Embryonic facial prominence (tissue), 1 donor: ENCODE measurements around the gene DIRAS1.
"Not testable (repeated sequence)": the region's sequence is repeated elsewhere in the genome, so short reads cannot be mapped to it uniquely, and the experiment has no call there.

Experiments used
- DNase-seq: peaks from one replicate; pipeline ENCODE4 v3.0.0-alpha.2; 2016; ENCODE audit errors: extremely low spot score

DIRAS1 gene

DNA sequence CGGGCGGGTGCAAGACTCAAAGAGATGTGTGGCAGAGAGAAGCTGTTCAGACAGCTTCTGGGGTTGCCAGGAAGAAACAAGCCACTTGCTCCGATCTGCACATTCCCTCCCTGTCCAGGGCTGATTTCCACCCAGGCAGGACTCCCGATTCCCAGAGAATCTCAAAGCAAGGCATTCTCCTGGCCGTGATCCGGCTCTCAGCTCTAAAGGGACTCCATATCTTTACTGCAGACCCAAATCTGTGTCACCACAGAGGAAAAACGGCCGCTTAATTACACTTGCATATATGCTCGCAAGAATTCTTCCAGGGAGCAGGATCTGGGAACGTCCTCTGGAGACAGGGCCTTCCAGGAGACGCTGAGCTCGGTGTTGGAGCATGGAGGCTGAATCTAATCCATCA, 44.3 kb downstream of the DIRAS1 start:
- no peak for DNase-seq

DNA sequence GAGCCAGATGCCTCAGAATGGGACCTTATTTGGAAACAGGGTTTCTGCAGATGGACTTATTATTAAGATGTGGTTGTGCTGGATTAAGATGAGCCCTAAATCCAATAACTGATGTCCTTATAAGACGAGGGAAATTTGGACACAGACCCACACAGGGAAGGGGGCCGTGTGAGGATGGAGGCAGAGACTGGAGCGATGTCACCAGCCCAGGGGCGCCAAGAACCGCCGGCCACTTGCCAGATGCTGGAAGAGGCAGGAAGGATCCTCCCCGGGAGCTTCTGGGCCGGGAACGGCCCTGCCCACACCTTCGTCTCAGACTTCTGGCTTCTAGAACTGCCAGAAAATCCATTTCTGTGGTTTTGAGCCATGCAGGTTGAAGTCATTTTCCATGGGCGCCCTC, 45.3 kb downstream of the DIRAS1 start:
- no peak for DNase-seq

DNA sequence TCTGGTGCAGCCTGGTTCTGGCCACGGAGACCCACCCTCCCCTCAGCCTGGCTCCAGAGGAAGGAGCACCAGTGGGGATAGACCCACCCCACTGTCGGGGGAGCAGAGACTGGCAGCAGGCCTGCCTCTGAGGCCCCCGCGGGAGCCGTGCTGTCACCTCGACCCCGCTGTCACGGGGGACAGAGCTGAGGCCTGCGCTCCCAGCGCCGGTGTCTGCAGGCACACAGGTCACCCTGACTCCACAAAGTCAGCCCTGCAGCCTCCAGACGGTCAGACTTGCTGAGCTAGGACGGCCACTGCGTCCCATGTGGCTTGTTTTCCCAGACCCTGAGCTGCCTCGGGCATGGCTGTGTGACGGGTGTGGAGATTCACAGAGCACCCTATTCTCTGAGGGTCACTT, 51.0 kb downstream of the DIRAS1 start:
- no peak for DNase-seq

DNA sequence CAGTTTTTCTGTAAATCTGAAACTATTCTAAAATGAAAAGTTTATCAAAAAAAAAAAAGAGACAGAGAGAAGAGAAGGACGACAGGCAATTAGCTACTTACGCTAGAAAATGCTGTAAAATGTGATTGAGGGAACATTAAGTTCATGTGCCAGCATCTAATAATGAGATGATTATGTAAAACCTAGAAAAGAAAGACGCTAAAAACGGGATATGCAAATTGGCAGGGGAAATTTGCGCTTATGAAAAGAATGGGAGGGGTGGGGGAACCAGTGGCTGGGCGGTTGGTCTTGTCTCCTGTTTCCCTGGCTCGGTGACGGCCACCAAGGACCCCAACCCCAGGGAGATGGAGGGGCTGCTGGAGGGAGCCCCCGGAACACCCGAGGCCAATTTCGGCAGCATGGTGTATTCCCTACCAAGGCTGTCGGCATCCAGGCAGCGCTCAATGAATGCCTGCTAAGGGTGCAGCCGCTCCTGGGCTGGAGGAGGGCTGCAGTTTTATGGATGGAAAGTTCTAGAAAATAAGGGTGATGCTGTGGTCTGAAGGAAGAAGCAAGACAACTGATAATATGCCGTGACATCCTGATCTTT, 52.9 kb downstream of the DIRAS1 start:
- DNase-seq, result no peak

DNA sequence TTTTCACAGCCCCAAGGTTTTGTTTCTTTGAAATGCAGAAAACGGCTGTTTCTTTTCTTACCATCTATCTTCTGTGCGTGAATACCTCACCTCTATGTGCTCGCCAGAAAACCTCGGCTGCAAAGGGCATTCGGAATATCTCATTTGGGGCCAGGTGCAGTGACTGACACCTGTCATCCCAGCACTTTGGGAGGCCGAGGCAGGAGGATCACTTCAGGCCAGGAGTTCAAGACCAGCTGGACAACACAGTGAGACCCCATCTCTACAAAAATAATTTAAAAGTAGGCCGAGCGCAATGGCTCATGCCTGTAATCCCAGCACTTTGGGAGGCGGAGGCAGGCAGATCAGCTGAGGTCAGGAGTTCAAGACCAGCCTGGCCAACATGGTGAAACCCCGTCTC, 53.8 kb downstream of the DIRAS1 start:
- DNase-seq, result not testable (repeated sequence)

DNA sequence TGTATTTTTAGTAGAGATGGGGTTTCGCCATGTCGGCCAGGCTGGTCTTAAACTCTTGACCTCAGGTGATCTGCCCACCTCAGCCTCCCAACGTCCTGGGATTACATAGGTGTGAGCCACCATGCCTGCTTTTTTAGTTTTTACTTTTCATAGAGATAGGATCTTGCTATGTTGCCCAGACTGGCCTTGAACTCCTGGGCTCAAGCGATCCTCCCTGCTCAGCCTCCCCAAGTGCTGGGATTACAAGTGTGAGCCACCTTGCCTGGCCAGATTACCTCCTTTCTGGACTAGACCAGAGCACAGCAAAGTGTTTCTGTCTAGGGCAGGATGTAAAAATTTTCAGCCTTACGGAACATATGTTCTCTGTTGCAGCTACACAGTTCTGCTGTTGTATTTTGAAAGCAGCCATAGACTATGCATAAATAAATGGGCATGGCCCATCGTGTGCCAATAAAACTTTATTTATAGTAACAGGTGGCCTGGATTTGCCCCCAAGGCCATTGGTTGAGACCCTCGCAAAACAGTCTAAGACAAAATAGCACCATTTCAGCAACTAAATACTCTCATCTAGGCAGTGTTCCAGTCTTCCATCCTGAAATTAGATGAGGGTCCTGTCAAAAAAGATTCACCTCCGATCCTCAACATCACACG, 54.7 kb downstream of the DIRAS1 start:
- DNase-seq, result no peak

DNA sequence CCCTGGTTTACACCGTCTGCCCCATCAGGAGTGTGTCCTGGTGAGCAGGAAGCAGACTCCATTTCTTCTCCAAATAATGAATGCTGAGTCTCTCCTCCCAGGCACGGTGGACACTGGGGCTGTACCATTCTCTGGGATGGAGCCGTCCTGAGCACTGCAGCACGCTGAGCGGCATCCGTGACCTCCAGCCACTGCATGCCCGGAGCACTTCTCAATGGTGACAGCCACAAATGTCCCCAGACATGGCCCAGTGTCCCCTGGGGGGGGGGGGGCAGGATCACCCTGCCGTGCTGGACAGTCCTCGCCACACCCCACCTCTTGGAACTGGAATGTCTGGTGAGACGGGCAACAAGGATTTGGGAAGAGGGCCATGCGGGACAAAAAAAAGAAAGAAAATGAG, 56.1 kb downstream of the DIRAS1 start:
- DNase-seq, result no peak
